GM12891 (cell line): ENCODE data around the gene QSOX2.

Source experiments
- PAX5 ChIP-seq: IDR thresholded peaks from 2 replicates; pipeline ENCODE4 v1.6.1; 2011; ENCODE audit warnings: low read length, moderate library complexity, mild to moderate bottlenecking; ENCODE audit not compliant: insufficient read depth, severe bottlenecking
- POLR2A ChIP-seq: IDR thresholded peaks from 2 replicates; pipeline ENCODE4 v1.6.1; 2011; ENCODE audit warnings: low read depth, low read length, control low read depth
- POLR2AphosphoS5 ChIP-seq: IDR thresholded peaks from 2 replicates; pipeline ENCODE4 v1.6.1; 2011; ENCODE audit warnings: low read depth, low read length, control low read depth
- POU2F2 ChIP-seq: IDR thresholded peaks from 2 replicates; pipeline ENCODE4 v1.6.1; 2011; ENCODE audit warnings: low read depth, mild to moderate bottlenecking, control low read depth, low read length, moderate library complexity
- SPI1 ChIP-seq: IDR thresholded peaks from 2 replicates; pipeline ENCODE4 v1.6.1; 2011; ENCODE audit warnings: low read depth, low read length, control low read depth
- TAF1 ChIP-seq: IDR thresholded peaks from 2 replicates; pipeline ENCODE4 v1.6.1; 2011; ENCODE audit warnings: low read depth, low read length, control low read depth

DNA sequence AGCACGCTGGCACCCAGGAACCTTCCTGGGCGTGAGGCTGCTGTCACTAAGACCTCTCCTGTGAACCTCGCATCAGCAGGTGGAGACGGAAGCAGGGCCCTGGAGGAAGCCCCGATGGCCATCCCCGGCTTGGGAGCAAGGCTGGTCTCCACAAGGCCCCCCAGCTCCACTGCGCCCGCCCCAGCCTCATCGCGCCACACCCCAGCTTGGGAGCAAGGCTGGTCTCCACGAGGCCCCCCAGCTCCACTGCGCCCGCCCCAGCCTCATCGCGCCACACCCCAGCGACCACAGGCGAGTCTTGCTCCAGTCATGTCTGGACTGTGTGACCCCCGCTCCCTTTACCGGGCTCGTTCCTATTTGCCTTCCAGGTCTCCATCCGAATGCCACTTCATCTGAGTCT is 11.0 kb downstream of the QSOX2 start:
- no peak for TF ChIP-seq POLR2AphosphoS5
- no peak for TF ChIP-seq POLR2A
- TF ChIP-seq TAF1 = no peak
- TF ChIP-seq PAX5 = no peak
- TF ChIP-seq POU2F2 = no peak
- no peak for TF ChIP-seq SPI1
